ENCODE measurements around the gene ABR.

DNA sequence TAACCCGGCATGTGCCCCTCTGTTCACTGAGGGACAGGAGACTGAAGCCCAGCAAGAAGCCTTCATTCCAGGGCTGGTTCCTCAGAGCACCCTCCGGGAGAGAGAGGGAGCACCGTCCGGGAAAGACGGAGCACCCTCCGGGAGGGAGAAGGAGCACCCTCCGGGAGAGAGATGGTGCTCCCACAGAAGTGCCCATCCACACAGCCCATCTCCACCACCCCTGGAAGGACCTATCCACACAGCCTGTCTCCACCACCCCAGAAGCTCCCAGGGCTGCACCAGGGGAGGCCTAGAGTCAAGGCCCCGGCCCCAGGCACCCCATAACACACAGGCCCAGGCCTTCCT, 88.6 kb downstream of the ABR start:
- TF ChIP-seq CTCF (IDR thresholded peaks at IDR 0.05; ENCODE audit: low read depth, low read length, missing input control) (no peak), MAX (IDR thresholded peaks at IDR 0.05) (no peak), RAD21 (IDR thresholded peaks at IDR 0.05) (no peak), ZBTB33 (IDR thresholded peaks at IDR 0.05) (no peak), FOXA1 (IDR thresholded peaks at IDR 0.05) (no peak), YY1 (IDR thresholded peaks at IDR 0.05) (no peak), SP1 (IDR thresholded peaks at IDR 0.05) (no peak), EGR1 (IDR thresholded peaks at IDR 0.05; ENCODE audit: low read depth in 2 of 2) (no peak), HNF4A (conservative IDR thresholded peaks at IDR 0.05) (no peak), JUND (IDR thresholded peaks at IDR 0.05) (no peak), GABPA (IDR thresholded peaks at IDR 0.05 in 1 of 2, conservative IDR thresholded peaks at IDR 0.05 in 1 of 2) (no peak)
- TF ChIP-seq, protein P1, sequence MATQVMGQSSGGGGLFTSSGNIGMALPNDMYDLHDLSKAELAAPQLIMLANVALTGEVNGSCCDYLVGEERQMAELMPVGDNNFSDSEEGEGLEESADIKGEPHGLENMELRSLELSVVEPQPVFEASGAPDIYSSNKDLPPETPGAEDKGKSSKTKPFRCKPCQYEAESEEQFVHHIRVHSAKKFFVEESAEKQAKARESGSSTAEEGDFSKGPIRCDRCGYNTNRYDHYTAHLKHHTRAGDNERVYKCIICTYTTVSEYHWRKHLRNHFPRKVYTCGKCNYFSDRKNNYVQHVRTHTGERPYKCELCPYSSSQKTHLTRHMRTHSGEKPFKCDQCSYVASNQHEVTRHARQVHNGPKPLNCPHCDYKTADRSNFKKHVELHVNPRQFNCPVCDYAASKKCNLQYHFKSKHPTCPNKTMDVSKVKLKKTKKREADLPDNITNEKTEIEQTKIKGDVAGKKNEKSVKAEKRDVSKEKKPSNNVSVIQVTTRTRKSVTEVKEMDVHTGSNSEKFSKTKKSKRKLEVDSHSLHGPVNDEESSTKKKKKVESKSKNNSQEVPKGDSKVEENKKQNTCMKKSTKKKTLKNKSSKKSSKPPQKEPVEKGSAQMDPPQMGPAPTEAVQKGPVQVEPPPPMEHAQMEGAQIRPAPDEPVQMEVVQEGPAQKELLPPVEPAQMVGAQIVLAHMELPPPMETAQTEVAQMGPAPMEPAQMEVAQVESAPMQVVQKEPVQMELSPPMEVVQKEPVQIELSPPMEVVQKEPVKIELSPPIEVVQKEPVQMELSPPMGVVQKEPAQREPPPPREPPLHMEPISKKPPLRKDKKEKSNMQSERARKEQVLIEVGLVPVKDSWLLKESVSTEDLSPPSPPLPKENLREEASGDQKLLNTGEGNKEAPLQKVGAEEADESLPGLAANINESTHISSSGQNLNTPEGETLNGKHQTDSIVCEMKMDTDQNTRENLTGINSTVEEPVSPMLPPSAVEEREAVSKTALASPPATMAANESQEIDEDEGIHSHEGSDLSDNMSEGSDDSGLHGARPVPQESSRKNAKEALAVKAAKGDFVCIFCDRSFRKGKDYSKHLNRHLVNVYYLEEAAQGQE (IDR thresholded peaks at IDR 0.05): no peak
- TF ChIP-seq, protein P2, sequence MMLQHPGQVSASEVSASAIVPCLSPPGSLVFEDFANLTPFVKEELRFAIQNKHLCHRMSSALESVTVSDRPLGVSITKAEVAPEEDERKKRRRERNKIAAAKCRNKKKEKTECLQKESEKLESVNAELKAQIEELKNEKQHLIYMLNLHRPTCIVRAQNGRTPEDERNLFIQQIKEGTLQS (IDR thresholded peaks at IDR 0.05): no peak

Data from liver (tissue), 3 donors.